ENCODE measurements around the gene OSTF1. TPM values are rescaled to one million over a fixed set of nuclear protein-coding genes. Genes with fewer than 3 reads are reported as not detected.
A peak's percentile ranks its signal among the peaks of the same experiment; 100 is the strongest.

Gene OSTF1
- total RNA-seq, 6 experiments from 2014 or later, result 57.9 to 71.6 (median 61.4) TPM

DNA sequence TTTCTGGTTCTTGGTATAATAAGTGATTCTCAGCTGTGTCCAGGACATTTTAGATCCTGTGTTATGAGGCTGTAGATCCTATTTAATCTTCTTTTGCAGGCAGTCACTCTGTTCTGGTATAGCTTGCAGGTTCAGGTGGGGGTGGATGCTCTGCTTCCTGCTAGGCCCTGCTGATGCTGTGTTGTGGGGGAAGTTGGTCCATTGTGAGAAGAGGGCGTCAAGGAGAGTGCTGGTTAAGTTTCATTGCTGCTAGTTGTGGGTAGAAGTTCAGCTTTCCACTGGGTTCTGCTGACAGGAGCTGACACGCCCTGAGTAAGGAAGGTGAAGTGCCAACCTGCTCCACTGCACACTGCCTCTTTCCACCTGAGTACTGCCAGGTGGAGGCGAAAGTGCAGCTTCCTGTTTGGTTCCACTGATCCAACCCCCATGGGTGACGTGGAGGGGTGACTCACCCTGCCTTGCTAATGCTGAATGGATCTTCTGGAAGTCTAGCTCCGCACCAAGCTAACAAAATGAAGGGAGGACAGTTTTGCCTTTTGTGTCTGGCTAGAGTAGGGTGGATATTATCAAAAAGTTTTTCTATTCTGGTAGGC lies 16.7 kb upstream of the OSTF1 start:
- H3K9me3 Mint-ChIP-seq, result no peaks in the 10 kb centered on the region
- peaks cover 4% of the 10 kb centered on the region; the same call in 1 of the 2 replicates for H3K36me3 Mint-ChIP-seq (ENCODE audit: low read depth)
- DNase-seq, result no peak
- no peak overlapping the region for H3K4me3 Mint-ChIP-seq
- TF ChIP-seq, protein P1, sequence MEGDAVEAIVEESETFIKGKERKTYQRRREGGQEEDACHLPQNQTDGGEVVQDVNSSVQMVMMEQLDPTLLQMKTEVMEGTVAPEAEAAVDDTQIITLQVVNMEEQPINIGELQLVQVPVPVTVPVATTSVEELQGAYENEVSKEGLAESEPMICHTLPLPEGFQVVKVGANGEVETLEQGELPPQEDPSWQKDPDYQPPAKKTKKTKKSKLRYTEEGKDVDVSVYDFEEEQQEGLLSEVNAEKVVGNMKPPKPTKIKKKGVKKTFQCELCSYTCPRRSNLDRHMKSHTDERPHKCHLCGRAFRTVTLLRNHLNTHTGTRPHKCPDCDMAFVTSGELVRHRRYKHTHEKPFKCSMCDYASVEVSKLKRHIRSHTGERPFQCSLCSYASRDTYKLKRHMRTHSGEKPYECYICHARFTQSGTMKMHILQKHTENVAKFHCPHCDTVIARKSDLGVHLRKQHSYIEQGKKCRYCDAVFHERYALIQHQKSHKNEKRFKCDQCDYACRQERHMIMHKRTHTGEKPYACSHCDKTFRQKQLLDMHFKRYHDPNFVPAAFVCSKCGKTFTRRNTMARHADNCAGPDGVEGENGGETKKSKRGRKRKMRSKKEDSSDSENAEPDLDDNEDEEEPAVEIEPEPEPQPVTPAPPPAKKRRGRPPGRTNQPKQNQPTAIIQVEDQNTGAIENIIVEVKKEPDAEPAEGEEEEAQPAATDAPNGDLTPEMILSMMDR (IDR thresholded peaks at IDR 0.05), result no peak
- no peaks in the 10 kb centered on the region for H3K27me3 Mint-ChIP-seq (ENCODE audit: insufficient read depth)
- H3K27ac Mint-ChIP-seq, result peak overlapping the region; percentile 27; the same call in 1 of the 2 replicates
- peaks cover 17% of the 10 kb centered on the region; the same call in 1 of the 2 replicates for H3K4me1 Mint-ChIP-seq (ENCODE audit: low read depth)

DNA sequence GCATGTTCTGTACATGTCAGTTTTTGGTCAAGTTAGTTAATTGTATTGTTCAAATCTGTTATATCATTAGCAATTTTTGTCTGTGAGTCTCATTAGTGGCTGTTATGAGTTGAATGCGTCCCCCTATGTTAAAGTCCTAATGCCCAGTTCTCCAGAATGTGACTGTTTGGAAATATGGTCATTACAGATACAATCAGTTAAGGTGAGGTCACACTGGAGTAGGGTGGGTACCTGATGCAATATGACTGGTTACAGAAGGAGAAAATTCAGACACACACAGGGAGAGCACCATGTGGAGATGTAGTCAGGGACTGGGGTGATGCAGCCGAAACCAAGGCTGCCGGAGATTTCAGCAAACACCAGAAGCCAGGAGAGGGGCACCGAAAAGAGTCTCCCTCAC lies 15.4 kb upstream of the OSTF1 start:
- no peak overlapping the region for H3K27ac Mint-ChIP-seq
- no peak for DNase-seq
- H3K27me3 Mint-ChIP-seq (ENCODE audit: insufficient read depth), result no peaks in the 10 kb centered on the region
- H3K4me3 Mint-ChIP-seq, result no peak overlapping the region
- peaks cover 23% of the 10 kb centered on the region for H3K4me1 Mint-ChIP-seq (ENCODE audit: low read depth)
- TF ChIP-seq, protein P1 (IDR thresholded peaks at IDR 0.05), result no peak
- no peaks in the 10 kb centered on the region for H3K9me3 Mint-ChIP-seq
- peaks cover 4% of the 10 kb centered on the region; the same call in 1 of the 2 replicates for H3K36me3 Mint-ChIP-seq (ENCODE audit: low read depth)

DNA sequence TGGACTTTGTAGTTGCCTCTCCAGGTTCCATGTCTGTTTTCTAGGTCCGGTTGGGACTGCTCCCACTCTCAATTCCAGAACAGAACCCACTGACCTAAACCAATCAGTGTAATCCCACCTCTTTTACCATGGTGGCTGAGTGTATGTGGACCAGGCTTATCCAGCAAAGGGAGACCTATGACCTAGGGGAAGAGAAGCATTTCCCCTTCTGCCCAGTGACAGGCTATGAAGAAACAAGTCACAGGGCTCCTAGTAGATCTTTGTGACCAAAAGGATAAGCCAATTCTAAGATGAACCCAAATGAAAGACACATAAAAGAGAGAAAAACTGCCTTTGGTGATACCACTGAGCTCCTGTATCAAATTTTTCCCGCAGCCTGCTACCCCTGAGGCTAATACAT lies 6.7 kb upstream of the OSTF1 start:
- Mint-ChIP-seq H3K9me3 (no peaks in the 10 kb centered on the region), H3K36me3 (ENCODE audit: low read depth) (peaks cover 11% of the 10 kb centered on the region), H3K4me3 (no peak overlapping the region), H3K27ac (no peak overlapping the region), H3K4me1 (ENCODE audit: low read depth) (peaks cover 24% of the 10 kb centered on the region), H3K27me3 (ENCODE audit: insufficient read depth) (no peaks in the 10 kb centered on the region)
- TF ChIP-seq, protein P1 (IDR thresholded peaks at IDR 0.05), result no peak
- DNase-seq, result no peak

DNA sequence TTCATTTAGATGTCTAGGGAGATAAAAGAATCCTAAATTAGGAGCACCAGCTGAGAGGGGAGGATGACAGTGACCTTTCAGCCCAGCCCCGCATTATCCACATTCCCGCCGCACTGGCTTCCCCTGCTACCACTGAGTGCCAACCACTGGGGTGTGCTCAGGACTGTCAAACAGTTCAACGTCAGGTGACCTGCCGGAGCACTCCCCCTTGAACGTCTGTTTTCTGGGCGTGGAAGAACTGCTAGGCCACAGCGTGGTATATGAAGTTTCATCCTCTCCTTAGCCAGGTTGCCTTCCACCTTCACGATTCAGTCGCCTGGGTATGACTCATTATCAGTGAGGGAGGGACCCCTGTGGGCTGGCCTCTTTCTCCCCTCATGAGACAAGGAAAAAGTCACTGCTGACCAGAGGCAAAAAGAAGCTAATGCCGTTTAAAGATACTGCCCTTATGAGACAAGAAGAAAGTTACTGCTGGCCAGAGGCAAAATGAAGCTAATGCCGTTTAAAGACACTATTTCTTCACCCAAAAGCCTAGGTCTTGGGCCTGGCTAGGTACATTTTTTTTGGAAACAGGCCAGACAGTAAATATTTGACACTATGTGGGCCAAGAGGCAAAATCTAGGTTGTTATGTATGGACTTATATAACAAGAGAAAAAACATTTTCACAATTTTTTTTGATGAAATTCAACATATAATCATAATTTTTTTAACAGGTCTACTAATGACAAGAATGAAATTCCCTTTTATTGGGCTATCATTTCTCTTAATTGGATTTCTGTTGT lies 4.9 kb upstream of the OSTF1 start:
- DNase-seq, result no peak
- TF ChIP-seq, protein P1 (IDR thresholded peaks at IDR 0.05), result no peak
- Mint-ChIP-seq H3K4me1 (ENCODE audit: low read depth) (peaks cover 26% of the 10 kb centered on the region), H3K4me3 (no peak overlapping the region), H3K27ac (no peak overlapping the region), H3K36me3 (ENCODE audit: low read depth) (peaks cover 11% of the 10 kb centered on the region), H3K27me3 (ENCODE audit: insufficient read depth) (no peaks in the 10 kb centered on the region), H3K9me3 (no peaks in the 10 kb centered on the region)

DNA sequence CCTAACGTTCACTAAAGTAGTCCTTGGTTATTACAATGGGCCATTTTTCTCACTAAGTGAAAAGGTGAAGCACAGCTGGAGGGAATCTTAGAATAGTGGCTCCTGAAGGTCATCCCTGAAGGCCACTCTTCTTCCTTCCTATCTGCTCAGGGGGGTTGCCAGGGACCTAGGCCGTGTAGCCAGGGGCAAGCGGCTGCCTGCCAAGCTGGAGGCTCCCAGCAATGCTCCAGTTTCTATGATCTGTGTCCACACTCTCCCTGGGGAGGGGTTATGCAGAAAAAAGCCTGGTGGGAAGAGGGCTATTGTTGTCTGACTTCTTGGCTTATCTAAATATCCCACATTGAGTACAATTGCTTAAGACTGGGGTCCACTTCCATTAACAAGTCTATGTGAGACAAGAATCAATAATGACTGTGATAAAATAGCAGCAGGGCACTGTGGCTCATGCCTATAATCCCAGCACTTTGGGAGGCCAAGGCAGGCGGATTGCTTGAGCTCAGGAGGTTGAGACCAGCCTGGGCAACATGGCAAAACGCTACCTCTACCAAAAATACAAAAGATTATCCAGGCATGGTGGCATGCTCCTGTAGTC lies 4.1 kb upstream of the OSTF1 start:
- Mint-ChIP-seq H3K36me3 (ENCODE audit: low read depth) (peaks cover 11% of the 10 kb centered on the region), H3K27me3 (ENCODE audit: insufficient read depth) (no peaks in the 10 kb centered on the region), H3K9me3 (no peaks in the 10 kb centered on the region), H3K4me3 (no peak overlapping the region), H3K27ac (no peak overlapping the region), H3K4me1 (ENCODE audit: low read depth) (peaks cover 26% of the 10 kb centered on the region)
- no peak for DNase-seq
- TF ChIP-seq, protein P1 (IDR thresholded peaks at IDR 0.05), result no peak
